Measurements from ENCODE around the gene KRT24.

KRT24 gene

GRCh38 chr17:40694584-40694983, 9.0 kb downstream of the KRT24 start:
- DNase-seq (ENCODE audit: low spot score) = no peak

GRCh38 chr17:40687106-40687505, 16.4 kb downstream of the KRT24 start:
- no peak for DNase-seq (ENCODE audit: low spot score)

- no peak for DNase-seq (ENCODE audit: low spot score)
Measured at GRCh38 chr17:40686192-40686591, 17.4 kb downstream of the KRT24 start.

GRCh38 chr17:40680998-40681397, 22.6 kb downstream of the KRT24 start:
- DNase-seq (ENCODE audit: low spot score) = no peak

GRCh38 chr17:40679523-40679907, 24.0 kb downstream of the KRT24 start:
- no peak for DNase-seq (ENCODE audit: low spot score)

GRCh38 chr17:40678902-40679522, 24.5 kb downstream of the KRT24 start:
- no peak for DNase-seq (ENCODE audit: low spot score)

GRCh38 chr17:40675905-40676304, 27.6 kb downstream of the KRT24 start:
- no peak for DNase-seq (ENCODE audit: low spot score)

GRCh38 chr17:40672654-40673053, 30.9 kb downstream of the KRT24 start:
- DNase-seq (ENCODE audit: low spot score) = no peak

GRCh38 chr17:40671282-40671681, 32.3 kb downstream of the KRT24 start:
- no peak for DNase-seq (ENCODE audit: low spot score)

GRCh38 chr17:40666331-40666730, 37.2 kb downstream of the KRT24 start:
- DNase-seq (ENCODE audit: low spot score) = no peak

- peak; percentile 5 for DNase-seq (ENCODE audit: low spot score)
Measured at GRCh38 chr17:40664582-40665333, 38.8 kb downstream of the KRT24 start, which contains the start of gene KRT222. KRT222 (minus strand) TSS chr17:40665177; CDS start chr17:40665099, 78 bp downstream.

GRCh38 chr17:40663252-40663651, 40.3 kb downstream of the KRT24 start:
- DNase-seq (ENCODE audit: low spot score) = no peak

- no peak for DNase-seq (ENCODE audit: low spot score)
Measured at GRCh38 chr17:40659911-40660310, 43.6 kb downstream of the KRT24 start.

GRCh38 chr17:40658396-40658795, 45.2 kb downstream of the KRT24 start:
- DNase-seq (ENCODE audit: low spot score) = no peak

- no peak for DNase-seq (ENCODE audit: low spot score)
Measured at GRCh38 chr17:40651939-40652338, 51.6 kb downstream of the KRT24 start.

- DNase-seq (ENCODE audit: low spot score) = peak; percentile 12
Measured at GRCh38 chr17:40648384-40648968, 55.1 kb downstream of the KRT24 start.
